SK-N-SH treated with all-trans-retinoic acid at 6 μM for 48 hours (cell line): Measurements from ENCODE around the gene CEP89.

Source experiments
- ARNTL ChIP-seq: fragments of 450-650 bp; formaldehyde crosslinking; IDR thresholded peaks from 2 replicates; pipeline ENCODE4 v1.5.0; 2020; ENCODE audit warnings: low read depth, mild to moderate bottlenecking, moderate library complexity, borderline replicate concordance
- BACH2 ChIP-seq: fragments of 250-450 bp; sonication (Bioruptor Pico); IDR thresholded peaks from 2 replicates; pipeline ENCODE4 v1.9.0; 2021; ENCODE audit warnings: mild to moderate bottlenecking, borderline replicate concordance
- ESRRG ChIP-seq: fragments of 250-450 bp; sonication (Bioruptor Pico); IDR thresholded peaks from 2 replicates; pipeline ENCODE4 v1.6.1; 2021; ENCODE audit warnings: mild to moderate bottlenecking
- GLIS3 ChIP-seq: fragments of 250-450 bp; sonication (Bioruptor Pico); IDR thresholded peaks from 2 replicates; pipeline ENCODE4 v1.5.0; 2020; ENCODE audit warnings: mild to moderate bottlenecking, moderate library complexity
- PATZ1 ChIP-seq: fragments of 250-450 bp; sonication (Bioruptor Pico); IDR thresholded peaks from 2 replicates; pipeline ENCODE4 v1.8.0; 2020; ENCODE audit warnings: mild to moderate bottlenecking, moderate library complexity, borderline replicate concordance
- RARB ChIP-seq: fragments of 250-450 bp; sonication (Bioruptor Pico); IDR thresholded peaks from 2 replicates; pipeline ENCODE4 v1.8.0; 2021; ENCODE audit warnings: mild to moderate bottlenecking, moderate library complexity
- ZFP3 ChIP-seq: fragments of 250-450 bp; sonication (Bioruptor Pico); IDR thresholded peaks from 2 replicates; pipeline ENCODE4 v1.5.0; 2020; ENCODE audit warnings: mild to moderate bottlenecking, moderate library complexity
- ZFP30 ChIP-seq: fragments of 450-650 bp; formaldehyde crosslinking; IDR thresholded peaks from 2 replicates; pipeline ENCODE4 v1.5.0; 2022; ENCODE audit warnings: mild to moderate bottlenecking, moderate library complexity
- ZNF565 ChIP-seq: fragments of 450-650 bp; formaldehyde crosslinking; conservative IDR thresholded peaks from 2 replicates; pipeline ENCODE4 v1.5.0; 2020; ENCODE audit warnings: low read depth, mild to moderate bottlenecking, moderate library complexity
- ZNF8 ChIP-seq: fragments of 450-650 bp; formaldehyde crosslinking; IDR thresholded peaks from 2 replicates; pipeline ENCODE4 v1.5.0; 2020; ENCODE audit warnings: mild to moderate bottlenecking, moderate library complexity
- TF ChIP-seq, protein P1 (sequence below): fragments of 250-450 bp; sonication (Bioruptor Pico); IDR thresholded peaks from 2 replicates; pipeline ENCODE4 v1.5.1; 2021; ENCODE audit warnings: mild to moderate bottlenecking, moderate library complexity
- TF ChIP-seq, protein P2 (sequence below): fragments of 250-450 bp; sonication (Bioruptor Pico); IDR thresholded peaks from 2 replicates; pipeline ENCODE4 v1.8.0; 2021; ENCODE audit warnings: low read depth, mild to moderate bottlenecking, moderate library complexity, borderline replicate concordance

DNA sequence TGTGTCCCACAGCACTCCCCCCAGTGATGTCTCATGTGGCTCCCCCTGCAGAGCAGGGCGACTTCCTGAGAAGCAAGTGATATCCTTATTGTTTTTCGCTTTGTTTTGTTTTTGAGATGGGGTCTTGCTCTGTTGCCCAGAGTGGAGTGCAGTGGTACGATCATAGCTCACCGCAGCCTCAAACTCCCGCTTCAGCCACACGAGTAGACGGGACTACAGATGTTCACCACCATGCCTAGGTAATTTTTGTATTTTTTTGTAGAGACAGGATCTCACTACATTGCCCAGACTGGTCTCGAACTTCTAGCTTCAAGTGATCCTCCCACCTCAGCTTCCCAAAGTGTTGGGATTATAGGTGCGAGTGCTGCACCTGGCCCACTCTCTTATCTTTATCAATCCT lies 5.0 kb downstream of the CEP89 start:
- TF ChIP-seq ARNTL (CRISPR knock-in tag) (no peak), ZFP3 (CRISPR knock-in tag) (no peak), ZNF565 (CRISPR knock-in tag) (no peak), ZFP30 (no peak), RARB (CRISPR knock-in tag) (no peak), ESRRG (CRISPR knock-in tag) (no peak), PATZ1 (no peak), ZNF8 (CRISPR knock-in tag) (no peak), GLIS3 (CRISPR knock-in tag) (no peak), BACH2 (no peak)
- TF ChIP-seq, protein P1, sequence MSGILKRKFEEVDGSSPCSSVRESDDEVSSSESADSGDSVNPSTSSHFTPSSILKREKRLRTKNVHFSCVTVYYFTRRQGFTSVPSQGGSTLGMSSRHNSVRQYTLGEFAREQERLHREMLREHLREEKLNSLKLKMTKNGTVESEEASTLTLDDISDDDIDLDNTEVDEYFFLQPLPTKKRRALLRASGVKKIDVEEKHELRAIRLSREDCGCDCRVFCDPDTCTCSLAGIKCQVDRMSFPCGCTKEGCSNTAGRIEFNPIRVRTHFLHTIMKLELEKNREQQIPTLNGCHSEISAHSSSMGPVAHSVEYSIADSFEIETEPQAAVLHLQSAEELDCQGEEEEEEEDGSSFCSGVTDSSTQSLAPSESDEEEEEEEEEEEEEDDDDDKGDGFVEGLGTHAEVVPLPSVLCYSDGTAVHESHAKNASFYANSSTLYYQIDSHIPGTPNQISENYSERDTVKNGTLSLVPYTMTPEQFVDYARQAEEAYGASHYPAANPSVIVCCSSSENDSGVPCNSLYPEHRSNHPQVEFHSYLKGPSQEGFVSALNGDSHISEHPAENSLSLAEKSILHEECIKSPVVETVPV (CRISPR knock-in tag) = no peak
- TF ChIP-seq, protein P2, sequence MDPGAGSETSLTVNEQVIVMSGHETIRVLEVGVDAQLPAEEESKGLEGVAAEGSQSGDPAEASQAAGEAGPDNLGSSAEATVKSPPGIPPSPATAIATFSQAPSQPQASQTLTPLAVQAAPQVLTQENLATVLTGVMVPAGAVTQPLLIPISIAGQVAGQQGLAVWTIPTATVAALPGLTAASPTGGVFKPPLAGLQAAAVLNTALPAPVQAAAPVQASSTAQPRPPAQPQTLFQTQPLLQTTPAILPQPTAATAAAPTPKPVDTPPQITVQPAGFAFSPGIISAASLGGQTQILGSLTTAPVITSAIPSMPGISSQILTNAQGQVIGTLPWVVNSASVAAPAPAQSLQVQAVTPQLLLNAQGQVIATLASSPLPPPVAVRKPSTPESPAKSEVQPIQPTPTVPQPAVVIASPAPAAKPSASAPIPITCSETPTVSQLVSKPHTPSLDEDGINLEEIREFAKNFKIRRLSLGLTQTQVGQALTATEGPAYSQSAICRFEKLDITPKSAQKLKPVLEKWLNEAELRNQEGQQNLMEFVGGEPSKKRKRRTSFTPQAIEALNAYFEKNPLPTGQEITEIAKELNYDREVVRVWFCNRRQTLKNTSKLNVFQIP (CRISPR knock-in tag) = no peak
